ENCODE data around the gene KIAA1671.

KIAA1671 gene

GRCh38 chr22:24969560-24970301 is 17.2 kb downstream of the KIAA1671 start:
- no peaks in the 10 kb centered on the region for H3K9me3 ChIP-seq (ENCODE audit: control insufficient read depth, insufficient read depth, low read length)
- peak overlapping the region; percentile 84 for H3K27ac ChIP-seq (ENCODE audit: low read depth, low read length)
- H3K4me3 ChIP-seq (ENCODE audit: low read depth, low read length) = no peak overlapping the region
- no peaks in the 10 kb centered on the region for H3K27me3 ChIP-seq (ENCODE audit: control insufficient read depth, insufficient read depth, low read length)
- H3K36me3 ChIP-seq (ENCODE audit: control insufficient read depth, insufficient read depth, low read length) = no peaks in the 10 kb centered on the region
- peaks cover 21% of the 10 kb centered on the region for H3K4me1 ChIP-seq (ENCODE audit: control insufficient read depth, insufficient read depth, low read length)
- no peak overlapping the region for H3K9ac ChIP-seq (ENCODE audit: low read depth, low read length)

- H3K9me3 ChIP-seq (ENCODE audit: control insufficient read depth, insufficient read depth, low read length) = no peaks in the 10 kb centered on the region
- H3K27me3 ChIP-seq (ENCODE audit: control insufficient read depth, insufficient read depth, low read length) = no peaks in the 10 kb centered on the region
- no peak overlapping the region for H3K4me3 ChIP-seq (ENCODE audit: low read depth, low read length)
- no peak overlapping the region for H3K9ac ChIP-seq (ENCODE audit: low read depth, low read length)
- peaks cover 40% of the 10 kb centered on the region for H3K4me1 ChIP-seq (ENCODE audit: control insufficient read depth, insufficient read depth, low read length)
- H3K27ac ChIP-seq (ENCODE audit: low read depth, low read length) = no peak overlapping the region
- no peaks in the 10 kb centered on the region for H3K36me3 ChIP-seq (ENCODE audit: control insufficient read depth, insufficient read depth, low read length)
These were observed 19.9 kb downstream of the KIAA1671 start for GRCh38 chr22:24972369-24972768.

- Histone ChIP-seq H3K27me3 (ENCODE audit: control insufficient read depth, insufficient read depth, low read length) (no peaks in the 10 kb centered on the region), H3K4me1 (ENCODE audit: control insufficient read depth, insufficient read depth, low read length) (peaks cover 32% of the 10 kb centered on the region), H3K9ac (ENCODE audit: low read depth, low read length) (no peak overlapping the region), H3K36me3 (ENCODE audit: control insufficient read depth, insufficient read depth, low read length) (no peaks in the 10 kb centered on the region), H3K4me3 (ENCODE audit: low read depth, low read length) (no peak overlapping the region), H3K9me3 (ENCODE audit: control insufficient read depth, insufficient read depth, low read length) (no peaks in the 10 kb centered on the region), H3K27ac (ENCODE audit: low read depth, low read length) (no peak overlapping the region)
These were observed 21.4 kb downstream of the KIAA1671 start for GRCh38 chr22:24973872-24974271.

GRCh38 chr22:24975125-24975640 is 22.7 kb downstream of the KIAA1671 start:
- no peak overlapping the region for H3K9ac ChIP-seq (ENCODE audit: low read depth, low read length)
- H3K4me1 ChIP-seq (ENCODE audit: control insufficient read depth, insufficient read depth, low read length) = peaks cover 23% of the 10 kb centered on the region
- no peak overlapping the region for H3K4me3 ChIP-seq (ENCODE audit: low read depth, low read length)
- no peaks in the 10 kb centered on the region for H3K36me3 ChIP-seq (ENCODE audit: control insufficient read depth, insufficient read depth, low read length)
- H3K9me3 ChIP-seq (ENCODE audit: control insufficient read depth, insufficient read depth, low read length) = no peaks in the 10 kb centered on the region
- no peak overlapping the region for H3K27ac ChIP-seq (ENCODE audit: low read depth, low read length)
- no peaks in the 10 kb centered on the region for H3K27me3 ChIP-seq (ENCODE audit: control insufficient read depth, insufficient read depth, low read length)

- peaks cover 20% of the 10 kb centered on the region; the same call in 1 of the 2 replicates for H3K4me1 ChIP-seq (ENCODE audit: control insufficient read depth, insufficient read depth, low read length)
These were observed 23.4 kb downstream of the KIAA1671 start for GRCh38 chr22:24975813-24976341.

GRCh38 chr22:24976442-24977218 is 24.1 kb downstream of the KIAA1671 start:
- H3K4me3 ChIP-seq (ENCODE audit: low read depth, low read length) = no peak overlapping the region
- H3K9me3 ChIP-seq (ENCODE audit: control insufficient read depth, insufficient read depth, low read length) = no peaks in the 10 kb centered on the region
- no peak overlapping the region for H3K9ac ChIP-seq (ENCODE audit: low read depth, low read length)
- H3K4me1 ChIP-seq (ENCODE audit: control insufficient read depth, insufficient read depth, low read length) = peaks cover 20% of the 10 kb centered on the region; the same call in 1 of the 2 replicates
- no peaks in the 10 kb centered on the region for H3K27me3 ChIP-seq (ENCODE audit: control insufficient read depth, insufficient read depth, low read length)
- no peaks in the 10 kb centered on the region for H3K36me3 ChIP-seq (ENCODE audit: control insufficient read depth, insufficient read depth, low read length)
- H3K27ac ChIP-seq (ENCODE audit: low read depth, low read length) = peak overlapping the region; percentile 75

More at GRCh38 chr22:24975813-24976341, 23.4 kb downstream of the KIAA1671 start:
- H3K9ac ChIP-seq (ENCODE audit: low read depth, low read length) = no peak overlapping the region
- no peak overlapping the region for H3K4me3 ChIP-seq (ENCODE audit: low read depth, low read length)
- H3K27me3 ChIP-seq (ENCODE audit: control insufficient read depth, insufficient read depth, low read length) = no peaks in the 10 kb centered on the region
- no peaks in the 10 kb centered on the region for H3K9me3 ChIP-seq (ENCODE audit: control insufficient read depth, insufficient read depth, low read length)
- peak overlapping the region; percentile 75 for H3K27ac ChIP-seq (ENCODE audit: low read depth, low read length)
- H3K36me3 ChIP-seq (ENCODE audit: control insufficient read depth, insufficient read depth, low read length) = no peaks in the 10 kb centered on the region

GRCh38 chr22:24977370-24978221 is 25.1 kb downstream of the KIAA1671 start:
- Histone ChIP-seq H3K9me3 (ENCODE audit: control insufficient read depth, insufficient read depth, low read length) (no peaks in the 10 kb centered on the region), H3K27me3 (ENCODE audit: control insufficient read depth, insufficient read depth, low read length) (no peaks in the 10 kb centered on the region), H3K27ac (ENCODE audit: low read depth, low read length) (peak overlapping the region; percentile 75), H3K4me3 (ENCODE audit: low read depth, low read length) (no peak overlapping the region), H3K9ac (ENCODE audit: low read depth, low read length) (no peak overlapping the region), H3K4me1 (ENCODE audit: control insufficient read depth, insufficient read depth, low read length) (peaks cover 20% of the 10 kb centered on the region; the same call in 1 of the 2 replicates), H3K36me3 (ENCODE audit: control insufficient read depth, insufficient read depth, low read length) (no peaks in the 10 kb centered on the region)

GRCh38 chr22:24978308-24978707 is 25.8 kb downstream of the KIAA1671 start:
- H3K36me3 ChIP-seq (ENCODE audit: control insufficient read depth, insufficient read depth, low read length) = no peaks in the 10 kb centered on the region
- peaks cover 28% of the 10 kb centered on the region; the same call in 1 of the 2 replicates for H3K4me1 ChIP-seq (ENCODE audit: control insufficient read depth, insufficient read depth, low read length)
- no peaks in the 10 kb centered on the region for H3K27me3 ChIP-seq (ENCODE audit: control insufficient read depth, insufficient read depth, low read length)
- H3K9ac ChIP-seq (ENCODE audit: low read depth, low read length) = no peak overlapping the region
- H3K4me3 ChIP-seq (ENCODE audit: low read depth, low read length) = no peak overlapping the region
- H3K9me3 ChIP-seq (ENCODE audit: control insufficient read depth, insufficient read depth, low read length) = no peaks in the 10 kb centered on the region
- no peak overlapping the region for H3K27ac ChIP-seq (ENCODE audit: low read depth, low read length)

- Histone ChIP-seq H3K4me3 (ENCODE audit: low read depth, low read length) (no peak overlapping the region), H3K9ac (ENCODE audit: low read depth, low read length) (no peak overlapping the region), H3K27ac (ENCODE audit: low read depth, low read length) (no peak overlapping the region), H3K4me1 (ENCODE audit: control insufficient read depth, insufficient read depth, low read length) (peaks cover 37% of the 10 kb centered on the region), H3K27me3 (ENCODE audit: control insufficient read depth, insufficient read depth, low read length) (no peaks in the 10 kb centered on the region), H3K36me3 (ENCODE audit: control insufficient read depth, insufficient read depth, low read length) (no peaks in the 10 kb centered on the region), H3K9me3 (ENCODE audit: control insufficient read depth, insufficient read depth, low read length) (no peaks in the 10 kb centered on the region)
These were observed 28.6 kb downstream of the KIAA1671 start for GRCh38 chr22:24981066-24981465.

GRCh38 chr22:24981656-24982055 is 29.1 kb downstream of the KIAA1671 start:
- Histone ChIP-seq H3K27me3 (ENCODE audit: control insufficient read depth, insufficient read depth, low read length) (no peaks in the 10 kb centered on the region), H3K4me1 (ENCODE audit: control insufficient read depth, insufficient read depth, low read length) (peaks cover 32% of the 10 kb centered on the region), H3K36me3 (ENCODE audit: control insufficient read depth, insufficient read depth, low read length) (no peaks in the 10 kb centered on the region), H3K9me3 (ENCODE audit: control insufficient read depth, insufficient read depth, low read length) (no peaks in the 10 kb centered on the region), H3K27ac (ENCODE audit: low read depth, low read length) (no peak overlapping the region), H3K4me3 (ENCODE audit: low read depth, low read length) (no peak overlapping the region), H3K9ac (ENCODE audit: low read depth, low read length) (no peak overlapping the region)

All from HUES48 (cell line).